Uterine smooth muscle cell (primary cell): Measurements from ENCODE around the gene SCYGR6. TPM values are rescaled to one million over a fixed set of nuclear protein-coding genes. Genes with fewer than 3 reads are reported as not detected.

ENCODE experiments used
- total RNA-seq: library from RNA; depleted of rRNA; stranded (reverse); fragments of >200 nt; gene quantifications from 2 replicates; pipeline ENCODE4 v1.2.3, GENCODE V29; 2014

SCYGR6 gene, protein sequence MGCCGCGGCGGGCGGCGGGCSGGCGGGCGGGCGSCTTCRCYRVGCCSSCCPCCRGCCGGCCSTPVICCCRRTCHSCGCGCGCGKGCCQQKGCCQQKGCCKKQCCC
- total RNA-seq, result not detected in 2 replicates

DNA sequence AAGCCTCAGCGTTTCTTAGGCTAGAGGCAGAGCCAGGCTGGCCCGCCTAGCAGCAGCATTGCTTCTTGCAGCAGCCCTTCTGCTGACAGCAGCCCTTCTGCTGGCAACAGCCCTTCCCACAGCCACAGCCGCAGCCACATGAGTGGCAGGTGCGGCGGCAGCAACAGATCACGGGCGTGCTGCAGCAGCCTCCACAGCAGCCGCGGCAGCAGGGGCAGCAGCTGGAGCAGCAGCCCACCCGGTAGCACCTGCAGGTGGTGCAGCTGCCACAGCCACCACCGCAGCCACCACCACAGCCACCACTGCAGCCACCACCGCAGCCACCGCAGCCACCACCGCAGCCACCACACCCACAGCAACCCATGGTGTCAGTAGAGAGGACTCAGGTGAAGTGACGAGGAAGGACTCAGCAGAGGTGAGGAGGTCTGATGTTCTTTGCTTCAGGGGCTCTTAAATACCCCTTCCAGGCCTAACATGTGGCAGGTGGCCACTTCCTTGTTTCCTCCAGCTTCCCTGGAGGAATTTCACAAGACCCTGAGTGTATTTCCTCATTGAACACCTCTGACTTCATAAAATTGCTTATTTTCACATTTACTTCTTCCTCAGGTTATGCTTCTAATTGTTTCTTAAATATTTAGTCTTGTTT lies at the start of gene SCYGR6:
SCYGR6 (minus strand) TSS at position 364 of the 646 bp plus-strand sequence; CDS start at position 364, 0 bp downstream.

DNA sequence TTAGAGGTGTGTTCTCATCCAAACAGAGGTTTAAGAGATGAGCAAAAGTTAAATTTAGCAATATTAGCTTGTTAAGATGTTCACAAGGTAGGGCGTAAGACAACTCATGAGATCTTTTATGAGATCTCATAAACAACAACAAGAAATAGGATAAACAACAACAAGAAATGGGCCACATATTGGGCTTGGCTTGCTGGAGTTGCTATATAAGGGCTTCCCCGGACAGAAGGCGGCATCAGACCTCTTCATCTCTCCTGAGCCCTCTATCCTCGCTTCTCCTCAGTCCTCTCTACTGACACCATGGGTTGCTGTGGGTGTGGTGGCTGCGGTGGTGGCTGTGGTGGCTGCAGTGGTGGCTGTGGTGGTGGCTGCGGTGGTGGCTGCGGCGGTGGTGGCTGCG lies 21.0 kb upstream of the SCYGR6 start, which contains the start of gene SCYGR8:
SCYGR8 (plus strand) TSS at position 301 of the 400 bp plus-strand sequence; CDS start at position 301, 0 bp downstream.

DNA sequence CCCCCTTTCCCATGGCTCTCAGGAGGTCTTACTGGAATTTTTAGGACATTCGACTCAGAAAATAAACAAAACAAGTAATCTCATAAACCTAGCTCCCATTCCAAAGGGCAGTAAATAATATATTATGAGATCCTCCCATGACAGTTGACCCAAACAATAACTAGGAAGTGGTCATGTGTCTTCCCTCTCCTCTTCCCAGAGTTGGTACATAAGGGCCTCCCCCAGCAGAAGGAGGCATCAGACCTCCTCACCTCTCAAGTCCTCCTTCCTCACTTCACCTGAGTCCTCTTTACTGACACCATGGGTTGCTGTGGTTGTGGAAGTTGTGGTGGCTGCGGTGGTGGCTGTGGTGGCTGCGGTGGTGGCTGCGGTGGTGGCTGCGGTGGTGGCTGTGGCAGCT lies 3.5 kb upstream of the SCYGR6 start, which contains the start of gene SCYGR7:
SCYGR7 (plus strand) TSS at position 301 of the 400 bp plus-strand sequence; CDS start at position 301, 0 bp downstream.

DNA sequence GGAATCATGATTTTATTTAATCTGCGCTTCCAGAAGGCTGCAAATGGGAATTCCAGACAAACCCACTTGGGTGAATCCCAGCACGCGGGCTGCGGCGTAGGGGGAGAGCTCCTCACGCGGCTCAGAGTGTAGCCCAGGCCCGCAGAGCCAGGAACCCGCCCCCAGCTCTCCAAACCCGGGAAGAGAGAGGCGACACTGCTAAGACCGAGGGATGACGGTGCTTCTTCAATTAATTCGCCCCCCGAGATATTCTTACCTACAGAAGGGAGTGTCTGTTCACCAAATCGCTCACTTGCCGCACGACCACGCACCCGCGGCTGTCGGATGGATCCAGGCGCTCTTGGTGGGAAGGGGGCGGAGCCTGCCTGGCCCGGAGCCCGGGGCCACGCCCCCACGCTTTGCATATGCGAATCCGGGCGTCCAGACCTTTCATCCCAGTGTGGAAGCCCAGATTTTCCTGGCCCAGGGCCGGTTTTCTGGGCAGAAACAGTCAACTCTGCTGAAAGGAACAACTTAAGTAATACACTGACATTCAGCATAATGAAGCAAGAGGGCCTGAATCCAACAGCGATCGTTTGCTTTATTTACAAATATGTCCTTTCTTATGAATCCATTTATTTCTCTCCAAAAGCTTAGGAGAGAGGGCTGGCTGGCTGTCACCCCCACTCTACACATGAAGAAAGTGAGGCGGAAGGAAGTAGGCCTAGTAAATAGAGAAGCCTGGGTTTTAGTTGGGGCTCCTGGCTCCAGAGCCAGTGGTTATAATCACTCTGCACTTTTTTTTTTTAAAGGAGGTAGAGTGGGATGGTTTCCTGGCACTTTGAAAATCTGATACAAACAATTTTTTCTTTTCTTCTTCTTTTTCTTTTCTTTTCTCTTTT lies 6.6 kb downstream of the SCYGR6 start, which contains the start of gene SLC19A3:
SLC19A3 (minus strand) TSS at position 342 of the 881 bp plus-strand sequence. CDS start 15,710 bp downstream, outside the sequence.

Other genes starting within 250 kb of the SCYGR6 start
- gene SCYGR2, start 125.9 kb downstream of the SCYGR6 start, total RNA-seq, result not detected in 2 replicates
- not detected in 2 replicates for gene SCYGR3, start 109.9 kb downstream of the SCYGR6 start, total RNA-seq
- not detected in 2 replicates for gene SCYGR4, start 107.3 kb downstream of the SCYGR6 start, total RNA-seq
- not detected in 2 replicates for gene SCYGR5, start 58.0 kb downstream of the SCYGR6 start, total RNA-seq
- gene SLC19A3, start 6.7 kb downstream of the SCYGR6 start, total RNA-seq, result under 0.01 TPM in 2 replicates
- not detected in 2 replicates for gene SCYGR7, start 3.6 kb upstream of the SCYGR6 start, total RNA-seq
- not detected in 2 replicates for gene SCYGR8, start 21.1 kb upstream of the SCYGR6 start, total RNA-seq
- not detected in 2 replicates for gene CCL20, start 89.1 kb upstream of the SCYGR6 start, total RNA-seq
- gene DAW1, start 146.9 kb upstream of the SCYGR6 start, total RNA-seq, result not detected in 2 replicates